Heart left ventricle (tissue), 16 donors: ENCODE measurements around the gene MAN2A2. TPM values are rescaled to one million over a fixed set of nuclear protein-coding genes. Genes with fewer than 3 reads are reported as not detected.
A peak's percentile ranks its signal among the peaks of the same experiment; 100 is the strongest.
"Not testable (repeated sequence)": the region's sequence is repeated elsewhere in the genome, so short reads cannot be mapped to it uniquely, and the experiment has no call there.

Experiments used
- ATAC-seq, 4 donors: fragments of 200-7000 bp; cut with Tn5 transposase; one replicate each; pipeline ENCODE4 v1.9.1; 2020 to 2022; ENCODE audit warnings: moderate library complexity in 4 of 4, mild to moderate bottlenecking in 3 of 4, moderate number of reproducible peaks in 1 of 4
- DNase-seq, 5 donors: peaks; one replicate each; pipeline ENCODE4 v3.0.0-alpha.2; 2020
- H3K27ac ChIP-seq, 12 donors: fragments of 200-600 bp; sonication (generic) in 4 of 12; one replicate each; pipeline versions ENCODE4 v1.5.0 to v1.8.0; 2016 to 2022; ENCODE audit warnings: mild to moderate bottlenecking in 2 of 12
- H3K27me3 ChIP-seq, 9 donors: fragments of 200-600 bp; sonication (generic) in 2 of 9; one replicate each; pipeline versions ENCODE4 v1.5.1 to v1.8.0; 2016 to 2022; ENCODE audit warnings: mild to moderate bottlenecking in 3 of 9
- H3K36me3 ChIP-seq, 9 donors: fragments of 200-600 bp; sonication (generic) in 2 of 9; one replicate each; pipeline versions ENCODE4 v1.5.0 to v1.8.0; 2018 to 2022; ENCODE audit warnings: mild to moderate bottlenecking in 2 of 9
- H3K4me1 ChIP-seq, 12 donors: fragments of 200-600 bp; sonication (generic) in 4 of 12; one replicate each; pipeline versions ENCODE4 v1.5.0 to v1.8.0; 2016 to 2022; ENCODE audit warnings: mild to moderate bottlenecking in 3 of 12
- H3K4me3 ChIP-seq, 12 donors: fragments of 200-600 bp; sonication (generic) in 4 of 12; one replicate each; pipeline versions ENCODE4 v1.5.0 to v1.8.0; 2017 to 2022; ENCODE audit warnings: mild to moderate bottlenecking in 9 of 12, moderate library complexity in 4 of 12
- H3K9me3 ChIP-seq, 12 donors: fragments of 200-600 bp; sonication (generic) in 4 of 12; one replicate each; pipeline versions ENCODE4 v1.5.0 to v1.8.0; 2016 to 2022; ENCODE audit warnings: mild to moderate bottlenecking in 1 of 12
- CTCF ChIP-seq, 12 donors: fragments of 200-600 bp; sonication (generic) in 4 of 12; IDR thresholded peaks; one replicate each; pipeline versions ENCODE4 v1.5.0 to v1.8.0; 2018 to 2022; ENCODE audit warnings: antibody characterized with exemption in 12 of 12, mild to moderate bottlenecking in 5 of 12
- POLR2A ChIP-seq, 2 donors: fragments of 450-650 bp; IDR thresholded peaks; one replicate each; pipeline ENCODE4 v1.6.1; 2017; ENCODE audit warnings: antibody characterized with exemption in 2 of 2, mild to moderate bottlenecking in 2 of 2, moderate library complexity in 2 of 2
- WGBS, 4 donors: extraction: QIAGEN DNeasy Blood & Tissue Kit in 2 of 4; methylation state at CpG; one replicate each; pipeline versions ENCODE4 v1.1.5 to v1.1.7; 2013 to 2018; 5-methylcytosine and 5-hydroxymethylcytosine counted together
- intact Hi-C, 10 donors: fragments of 100-400 bp; cut with DNase I; formaldehyde crosslinking; loops; one replicate each; pipeline versions ENCODE4 v1.11.1 to v1.14.2; 2022
- polyA plus RNA-seq, 2 donors: library from polyadenylated mRNA; stranded (reverse); fragments of 200-250 nt; gene quantifications; one replicate each; pipeline ENCODE4 v1.2.3, GENCODE V29; 2013
- total RNA-seq, 9 donors: library from RNA; depleted of rRNA in 2 of 9; stranded (reverse); fragments of >200 nt in 2 of 9; fragmentation: NEBNext Ultra II Directional in 3 of 9; extraction: Animal tissue kit (Norgen Biotek cat#: 25700) in 3 of 9; gene quantifications; one replicate each; pipeline versions ENCODE4 v1.1.0 to v1.2.4, GENCODE V29; 2016 to 2023
- donor health status: ischemic (EF 13 %, LVEDD 7.1; RV severe dilation, severe dysfunction).
- donor health status: healthy with polysubstance abuse.
- donor health status: DM: no; HTN: yes; CAD: no.
- donor health status: DM: no; HTN: no; CAD: no.
- donor health status: ischemic (EF 25% LVEDD 6.9; RV normal size, moderate dysfunction).
- donor health status: ischemic (EF 25% LVEDD 5.7; RV mildly dilated, moderate dysfunction).
- donor health status: healthy.
- donor health status: DM: yes; HTN: yes; CAD: no.
- donor health status: ischemic (EF 35%, LVEDD 5.7; RV mildly dilated, moderate dysfunction).
- donor health status: nonischemic (EF 11% LVEDD 7.7; RV severe dilation, severe dysfunction).
- donor health status: DM: yes; HTN: yes; CAD: no.
- donor health status: PGD.
- donor health status: ischemic (EF 29% LVEDD 5.4; RV normal size, mild dysfunction).
- donor health status: nonischemic (EF 23%, LVEDD 6.1; RV moderate dilation, normal function).

The MAN2A2 gene
- total and polyA plus RNA-seq, 11 donors, result 38.7 to 145 (median 87.6) TPM

- WGBS, 4 donors, result 90 to 94% (median 92%) methylated on average over 5 of the region's 5 CpGs
- intact Hi-C loops, result no loop called here
- TF ChIP-seq CTCF (IDR thresholded peaks at IDR 0.05), result no peak
- TF ChIP-seq POLR2A (IDR thresholded peaks at IDR 0.05), result no peak
Observed at GRCh38 chr15:90924375-90924774, 21.3 kb downstream of the MAN2A2 start.

GRCh38 chr15:90926766-90927165 lies 23.7 kb downstream of the MAN2A2 start:
- H3K4me3 ChIP-seq, H3K27me3 ChIP-seq, H3K27ac ChIP-seq, intact Hi-C loops, ATAC-seq, H3K36me3 ChIP-seq, H3K9me3 ChIP-seq, DNase-seq: not testable (repeated sequence)
- 88 to 94% (median 91%) methylated on average over 10 of the region's 10 CpGs for WGBS, 4 donors
- H3K4me1 ChIP-seq, result peaks cover 6 to 33% (median 20%) of the 10 kb centered on the region in 12 donors

More at GRCh38 chr15:90924375-90924774, 21.3 kb downstream of the MAN2A2 start:
- Histone ChIP-seq H3K4me1 (peaks cover 0 to 15% (median 4%) of the 10 kb centered on the region in 12 donors), H3K27ac (no peak overlapping the region), H3K27me3 (no peaks in the 10 kb centered on the region), H3K9me3 (no peaks in the 10 kb centered on the region), H3K4me3 (no peak overlapping the region), H3K36me3 (peaks cover 3 to 32% (median 29%) of the 10 kb centered on the region in 9 donors)
- no peak for ATAC-seq
- no peak for DNase-seq

- WGBS, 4 donors, result 81 to 92% (median 91%) methylated on average over 7 of the region's 7 CpGs
- ATAC-seq, H3K4me3 ChIP-seq, intact Hi-C loops, H3K27me3 ChIP-seq, DNase-seq, H3K36me3 ChIP-seq, H3K9me3 ChIP-seq: not testable (repeated sequence)
- peak overlapping the region in 1 of 12 donors; percentile 60 for H3K27ac ChIP-seq
- peaks cover 8 to 41% (median 27%) of the 10 kb centered on the region in 12 donors for H3K4me1 ChIP-seq
Observed at GRCh38 chr15:90928106-90928505, 25.0 kb downstream of the MAN2A2 start.

GRCh38 chr15:90929246-90930019 lies 26.3 kb downstream of the MAN2A2 start:
- Histone ChIP-seq H3K4me3 (peak overlapping the region; percentile 52 to 95 (median 66)), H3K4me1 (peaks cover 8 to 47% (median 31%) of the 10 kb centered on the region in 12 donors), H3K36me3 (no peaks in the 10 kb centered on the region), H3K9me3 (no peaks in the 10 kb centered on the region), H3K27ac (peak overlapping the region; percentile 89 to 97 (median 96)), H3K27me3 (no peaks in the 10 kb centered on the region)
- WGBS, 4 donors, result 53 to 58% (median 57%) methylated on average over 21 of the region's 21 CpGs
- intact Hi-C loops, result loop anchor here in 5 of 10 donors (2.0 to 5.0 kb wide), 4 partner anchors 27 to 282 kb away; partner anchors contain the start of gene MAN2A2 (in 3 of the 5)
- ATAC-seq, result no peak
- no peak for DNase-seq
- TF ChIP-seq POLR2A (IDR thresholded peaks at IDR 0.05), result no peak
- no peak for TF ChIP-seq CTCF (IDR thresholded peaks at IDR 0.05)

GRCh38 chr15:90930861-90931574 lies 27.9 kb downstream of the MAN2A2 start:
- Histone ChIP-seq H3K4me3 (peak overlapping the region in 10 of 12 donors; percentile 53 to 95 (median 82)), H3K27me3 (no peaks in the 10 kb centered on the region), H3K9me3 (no peaks in the 10 kb centered on the region), H3K27ac (peak overlapping the region; percentile 89 to 97 (median 96)), H3K36me3 (no peaks in the 10 kb centered on the region), H3K4me1 (peaks cover 11 to 57% (median 41%) of the 10 kb centered on the region in 12 donors)
- TF ChIP-seq CTCF (IDR thresholded peaks at IDR 0.05) (no peak), POLR2A (IDR thresholded peaks at IDR 0.05) (no peak)
- no peak for DNase-seq
- WGBS, 4 donors, result 49 to 61% (median 55%) methylated on average over 15 of the region's 15 CpGs
- no peak for ATAC-seq
- intact Hi-C loops, result loop anchor here in 5 of 10 donors (2.0 to 5.0 kb wide), 4 partner anchors 28 to 284 kb away; partner anchors contain the start of gene MAN2A2 (in 3 of the 5)
